ES-I3 (cell line): ENCODE measurements around the gene AMMECR1.

Experiments
- H3K36me3 ChIP-seq: 2 replicates; pipeline ENCODE4 v1.6.1; 2013; ENCODE audit warnings: mild to moderate bottlenecking, low read length, control low read depth, moderate library complexity; ENCODE audit not compliant: insufficient read depth
- H3K4me1 ChIP-seq: 2 replicates; pipeline ENCODE4 v1.6.1; 2013; ENCODE audit warnings: mild to moderate bottlenecking, control low read depth, low read length; ENCODE audit not compliant: insufficient read depth
- H3K9ac ChIP-seq: 2 replicates; pipeline ENCODE4 v1.6.1; 2013; ENCODE audit warnings: low read depth, mild to moderate bottlenecking, low read length, moderate library complexity
- H3K9me3 ChIP-seq: 2 replicates; pipeline ENCODE4 v1.6.1; 2013; ENCODE audit warnings: mild to moderate bottlenecking, low read length, moderate library complexity; ENCODE audit not compliant: control insufficient read depth, insufficient read depth

Gene AMMECR1

GRCh38 chrX:110226931-110227330 is 91.0 kb downstream of the AMMECR1 start:
- no peaks in the 10 kb centered on the region for H3K9me3 ChIP-seq
- no peak overlapping the region for H3K9ac ChIP-seq
- H3K36me3 ChIP-seq: no peaks in the 10 kb centered on the region
- H3K4me1 ChIP-seq: peaks cover 17% of the 10 kb centered on the region; the same call in 1 of the 2 replicates

GRCh38 chrX:110224926-110225617 is 92.8 kb downstream of the AMMECR1 start:
- peaks cover 17% of the 10 kb centered on the region; the same call in 1 of the 2 replicates for H3K4me1 ChIP-seq
- no peaks in the 10 kb centered on the region for H3K9me3 ChIP-seq
- no peaks in the 10 kb centered on the region for H3K36me3 ChIP-seq
- no peak overlapping the region for H3K9ac ChIP-seq

GRCh38 chrX:110222497-110223257 is 95.2 kb downstream of the AMMECR1 start:
- no peaks in the 10 kb centered on the region for H3K36me3 ChIP-seq
- H3K9me3 ChIP-seq: no peaks in the 10 kb centered on the region
- peaks cover 7% of the 10 kb centered on the region; the same call in 1 of the 2 replicates for H3K4me1 ChIP-seq
- no peak overlapping the region for H3K9ac ChIP-seq

GRCh38 chrX:110219920-110220319 is 98.0 kb downstream of the AMMECR1 start:
- Histone ChIP-seq H3K4me1 (no peaks in the 10 kb centered on the region), H3K36me3 (no peaks in the 10 kb centered on the region), H3K9me3 (no peaks in the 10 kb centered on the region), H3K9ac (no peak overlapping the region)

GRCh38 chrX:110218591-110218990 is 99.3 kb downstream of the AMMECR1 start:
- no peak overlapping the region for H3K9ac ChIP-seq
- H3K36me3 ChIP-seq: no peaks in the 10 kb centered on the region
- no peaks in the 10 kb centered on the region for H3K9me3 ChIP-seq
- H3K4me1 ChIP-seq: no peaks in the 10 kb centered on the region

- H3K4me1 ChIP-seq: peaks cover 4% of the 10 kb centered on the region; the same call in 1 of the 2 replicates
- no peaks in the 10 kb centered on the region for H3K9me3 ChIP-seq
- H3K9ac ChIP-seq: no peak overlapping the region
- H3K36me3 ChIP-seq: no peaks in the 10 kb centered on the region
These were observed 101.9 kb downstream of the AMMECR1 start for GRCh38 chrX:110216027-110216426.

GRCh38 chrX:110215411-110215810 is 102.5 kb downstream of the AMMECR1 start:
- Histone ChIP-seq H3K36me3 (no peaks in the 10 kb centered on the region), H3K9ac (no peak overlapping the region), H3K4me1 (peaks cover 11% of the 10 kb centered on the region), H3K9me3 (no peaks in the 10 kb centered on the region)

GRCh38 chrX:110214684-110215083 is 103.2 kb downstream of the AMMECR1 start:
- peaks cover 18% of the 10 kb centered on the region for H3K4me1 ChIP-seq
- no peaks in the 10 kb centered on the region for H3K9me3 ChIP-seq
- no peak overlapping the region for H3K9ac ChIP-seq
- H3K36me3 ChIP-seq: no peaks in the 10 kb centered on the region; the same call in 1 of the 2 replicates

GRCh38 chrX:110213183-110213582 is 104.7 kb downstream of the AMMECR1 start:
- peaks cover 22% of the 10 kb centered on the region for H3K4me1 ChIP-seq
- H3K9ac ChIP-seq: no peak overlapping the region
- H3K9me3 ChIP-seq: no peaks in the 10 kb centered on the region

GRCh38 chrX:110212299-110212698 is 105.6 kb downstream of the AMMECR1 start:
- no peak overlapping the region for H3K9ac ChIP-seq
- peaks cover 22% of the 10 kb centered on the region for H3K4me1 ChIP-seq
- H3K9me3 ChIP-seq: no peaks in the 10 kb centered on the region
- no peaks in the 10 kb centered on the region; the same call in 1 of the 2 replicates for H3K36me3 ChIP-seq

More at GRCh38 chrX:110213183-110213582, 104.7 kb downstream of the AMMECR1 start:
- no peaks in the 10 kb centered on the region; the same call in 1 of the 2 replicates for H3K36me3 ChIP-seq

GRCh38 chrX:110211340-110211739 is 106.5 kb downstream of the AMMECR1 start:
- Histone ChIP-seq H3K9me3 (no peaks in the 10 kb centered on the region), H3K36me3 (no peaks in the 10 kb centered on the region; the same call in 1 of the 2 replicates), H3K4me1 (peaks cover 22% of the 10 kb centered on the region), H3K9ac (no peak overlapping the region)

GRCh38 chrX:110210417-110211139 is 107.3 kb downstream of the AMMECR1 start:
- Histone ChIP-seq H3K4me1 (peaks cover 22% of the 10 kb centered on the region), H3K9me3 (no peaks in the 10 kb centered on the region), H3K36me3 (no peaks in the 10 kb centered on the region; the same call in 1 of the 2 replicates), H3K9ac (no peak overlapping the region; the same call in 1 of the 2 replicates)

GRCh38 chrX:110208092-110208491 is 109.8 kb downstream of the AMMECR1 start:
- peaks cover 22% of the 10 kb centered on the region for H3K4me1 ChIP-seq
- no peaks in the 10 kb centered on the region; the same call in 1 of the 2 replicates for H3K36me3 ChIP-seq
- H3K9ac ChIP-seq: no peak overlapping the region
- no peaks in the 10 kb centered on the region for H3K9me3 ChIP-seq

- Histone ChIP-seq H3K4me1 (peaks cover 7% of the 10 kb centered on the region; the same call in 1 of the 2 replicates), H3K9ac (no peak overlapping the region), H3K9me3 (no peaks in the 10 kb centered on the region), H3K36me3 (no peaks in the 10 kb centered on the region; the same call in 1 of the 2 replicates)
These were observed 112.9 kb downstream of the AMMECR1 start for GRCh38 chrX:110204986-110205385.
